ENCODE data around the gene MUC3A.

MUC3A gene

DNA sequence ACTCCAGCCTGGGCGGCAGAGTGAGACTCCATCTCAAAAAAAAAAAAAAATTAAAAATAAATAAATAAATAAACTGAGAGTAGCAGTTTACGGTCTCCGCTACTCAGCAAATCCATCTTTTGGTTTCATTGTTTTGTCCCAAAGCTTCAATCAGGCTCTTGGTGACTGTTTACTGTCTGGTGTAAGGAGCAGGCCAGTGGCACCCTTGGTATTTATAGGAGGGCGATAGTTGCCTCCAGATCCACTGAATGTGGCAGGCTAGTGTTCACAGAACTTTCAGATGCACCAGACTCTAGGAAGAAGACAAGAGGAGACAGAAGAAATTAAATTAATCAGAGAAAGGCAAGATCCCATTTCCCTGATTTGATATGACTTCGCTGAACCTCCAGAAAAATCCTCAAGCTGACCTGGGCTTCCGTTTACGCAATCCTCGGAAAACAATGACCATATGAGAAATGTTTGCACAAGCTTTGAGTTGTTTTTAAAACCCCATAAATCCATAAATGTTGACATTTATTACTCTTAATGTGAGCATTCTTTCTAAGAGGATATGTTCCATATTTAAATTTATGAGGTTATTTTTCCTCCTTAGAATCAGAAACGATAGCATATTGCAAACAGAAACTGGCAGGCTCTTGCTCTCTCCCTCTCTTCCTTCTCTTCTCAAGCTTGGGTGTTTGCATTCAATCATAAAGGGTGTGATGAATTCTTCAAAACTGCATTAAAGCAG lies 7.1 kb upstream of the MUC3A start:
- peak overlapping the region; percentile 56 for H3K27ac ChIP-seq
- no peak for TF ChIP-seq CTCF (conservative IDR thresholded peaks at IDR 0.05)

DNA sequence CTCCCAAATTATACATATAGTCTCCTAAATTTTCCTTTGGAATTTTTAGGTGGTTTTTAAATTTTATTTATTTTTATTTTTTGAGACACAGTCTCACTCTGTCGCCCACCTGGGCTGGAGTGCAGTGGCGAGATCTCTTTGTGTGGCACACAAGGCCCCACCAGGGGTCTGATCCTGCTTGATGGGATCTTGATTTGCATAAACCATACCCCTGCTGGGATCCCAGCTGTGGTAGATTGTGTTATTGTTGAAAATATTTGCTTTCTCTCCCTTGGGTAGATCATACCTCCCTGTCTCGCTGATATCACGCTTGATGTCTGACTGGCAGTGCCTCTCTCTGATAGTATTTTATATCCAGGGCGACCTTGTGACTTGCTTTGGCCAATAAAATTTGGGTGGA lies 5.6 kb upstream of the MUC3A start:
- no peak for TF ChIP-seq CTCF (conservative IDR thresholded peaks at IDR 0.05)
- H3K27ac ChIP-seq = no peak overlapping the region

GRCh38 chr7:100944138-100944537 lies 5.2 kb upstream of the MUC3A start:
- TF ChIP-seq CTCF (conservative IDR thresholded peaks at IDR 0.05) = no peak
- H3K27ac ChIP-seq = no peak overlapping the region

DNA sequence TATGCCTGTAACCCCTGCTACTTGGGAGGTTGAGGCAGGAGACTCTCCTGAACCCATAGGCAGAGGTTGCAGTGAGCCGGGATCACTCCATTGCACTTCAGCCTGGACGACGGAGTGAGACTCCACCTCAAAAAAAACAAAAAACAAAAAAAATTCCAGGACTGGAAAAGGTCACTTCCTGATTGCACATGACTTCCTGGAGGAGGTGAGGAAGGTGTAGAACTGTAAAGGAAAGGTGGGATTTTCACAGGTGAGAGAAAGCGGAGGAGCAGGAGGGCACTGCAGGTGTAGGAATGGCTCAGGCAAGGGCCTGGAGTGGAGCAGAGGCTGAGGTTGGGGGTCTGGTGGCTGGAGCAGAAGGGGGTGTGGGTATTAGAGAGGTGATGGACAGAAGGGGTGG lies 3.2 kb upstream of the MUC3A start:
- TF ChIP-seq CTCF (conservative IDR thresholded peaks at IDR 0.05) = no peak
- no peak overlapping the region for H3K27ac ChIP-seq

GRCh38 chr7:100946766-100947365 lies 2.5 kb upstream of the MUC3A start:
- no peak overlapping the region for H3K27ac ChIP-seq
- TF ChIP-seq CTCF (conservative IDR thresholded peaks at IDR 0.05) = no peak

GRCh38 chr7:100947792-100948191 lies 1.5 kb upstream of the MUC3A start:
- no peak overlapping the region for H3K27ac ChIP-seq
- no peak for TF ChIP-seq CTCF (conservative IDR thresholded peaks at IDR 0.05)

DNA sequence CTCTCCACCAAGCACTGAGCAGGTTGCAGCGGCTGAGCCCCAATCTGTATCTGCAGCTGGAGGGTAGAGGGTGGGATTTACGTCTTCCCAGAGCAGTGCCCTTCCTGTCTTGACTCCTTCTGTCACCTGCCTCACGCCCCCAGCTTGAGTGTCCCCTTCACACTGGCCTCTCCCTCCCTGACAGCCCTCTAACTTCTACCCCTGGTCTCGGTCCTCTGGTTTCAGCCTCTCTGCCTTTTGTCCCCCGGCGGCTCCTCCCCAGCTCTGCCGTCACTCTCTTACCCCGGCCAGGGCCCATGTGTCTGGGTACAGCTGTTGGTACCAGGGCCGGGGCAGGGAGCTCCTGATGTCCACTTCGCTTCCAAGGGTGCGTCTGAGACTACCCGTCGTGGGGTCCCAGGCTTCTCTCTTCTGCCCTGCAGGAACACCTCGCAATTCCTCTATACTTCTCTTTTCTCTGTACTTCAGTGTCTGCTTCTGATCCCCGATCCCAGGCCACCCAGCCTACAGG lies 654 bp downstream of the MUC3A start:
- no peak overlapping the region for H3K27ac ChIP-seq
- no peak for TF ChIP-seq CTCF (conservative IDR thresholded peaks at IDR 0.05)

Measured in VCaP (cell line).